HG02938 (cell line): Measurements from ENCODE around the gene ENAH.
"Not testable (repeated sequence)": the region's sequence is repeated elsewhere in the genome, so short reads cannot be mapped to it uniquely, and the experiment has no call there.

Experiments
- ATAC-seq: cut with Tn5 transposase; IDR thresholded peaks from one replicate; pipeline ENCODE4 v1.9.1; 2021; ENCODE audit warnings: mild to moderate bottlenecking, moderate library complexity; ENCODE audit not compliant: unreplicated experiment

The ENAH gene

DNA sequence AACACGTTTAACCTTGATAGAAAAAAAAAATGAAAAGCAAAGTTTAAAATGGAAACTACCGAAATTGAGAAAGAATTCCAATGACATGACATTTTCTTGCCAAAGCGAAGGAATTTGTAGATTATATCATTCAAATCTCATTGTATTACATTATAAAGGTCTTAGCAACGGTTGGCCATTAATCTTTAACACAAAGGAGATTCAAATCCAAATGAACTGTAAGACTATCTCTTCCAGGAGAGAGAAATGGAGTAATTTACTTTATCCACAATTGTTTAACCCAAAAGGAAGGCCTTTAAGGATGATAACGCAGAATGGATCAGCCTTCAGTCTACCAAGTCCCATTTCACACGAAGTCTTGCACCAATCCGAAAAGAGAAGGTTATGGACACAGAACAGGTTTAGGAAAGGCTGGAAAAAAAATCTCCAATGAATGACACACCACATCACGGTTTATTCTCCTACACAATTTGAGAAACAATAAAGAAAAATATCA lies 1.5 kb downstream of the ENAH start:
- no peak for ATAC-seq

- ATAC-seq: no peak
These were observed 2.7 kb downstream of the ENAH start for GRCh38 chr1:225650179-225650578.

DNA sequence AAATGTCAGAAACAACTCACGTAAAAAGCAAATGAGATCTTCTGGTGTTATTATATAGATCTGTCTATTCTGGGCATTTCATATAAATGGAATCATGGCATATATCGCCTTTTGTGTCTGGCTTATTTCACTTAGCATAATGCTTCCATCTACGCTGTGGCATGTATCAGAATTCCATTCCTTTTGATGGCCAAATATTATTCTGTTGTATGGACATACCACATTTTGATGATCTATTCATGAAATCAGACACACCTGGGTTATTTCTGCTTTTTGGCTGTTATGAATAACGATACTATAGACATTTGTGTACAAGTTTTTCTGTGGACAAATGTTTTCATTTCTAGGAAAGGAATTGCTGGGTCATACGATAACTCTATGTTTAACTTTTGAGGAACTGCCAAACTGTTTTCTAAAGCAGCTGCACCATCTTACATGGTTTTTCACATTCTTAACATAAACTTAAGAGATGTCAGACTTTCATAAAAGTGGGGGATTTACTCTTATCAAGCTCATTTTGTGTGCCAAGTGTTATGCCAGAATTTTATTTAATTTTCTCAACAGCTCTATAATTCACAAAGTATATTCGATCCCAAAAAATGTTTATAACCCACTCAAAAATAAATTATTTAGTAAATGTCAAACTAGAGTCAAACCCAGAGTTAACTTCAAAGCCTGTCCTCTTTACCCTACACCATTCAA lies 7.6 kb downstream of the ENAH start:
- no peak for ATAC-seq

DNA sequence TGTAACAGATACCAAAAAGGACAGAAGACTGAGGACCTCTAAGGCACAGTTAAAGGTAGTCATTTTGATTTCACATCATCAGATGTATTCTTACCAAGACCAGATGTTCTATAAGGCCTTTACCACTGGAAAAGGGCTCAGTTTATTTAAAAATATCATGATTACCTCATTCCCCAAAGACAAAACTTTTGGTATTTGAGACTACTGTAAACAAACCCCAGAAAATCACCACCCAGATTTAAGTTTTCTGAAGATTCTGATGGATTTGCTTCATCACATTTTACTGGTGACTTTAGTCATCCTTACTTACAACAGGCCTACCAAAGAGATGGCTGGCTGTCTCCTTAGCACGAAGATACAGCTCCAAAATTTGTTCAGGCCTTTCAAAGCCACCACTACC lies 8.3 kb downstream of the ENAH start:
- no peak for ATAC-seq

- ATAC-seq: no peak
These were observed 10.7 kb downstream of the ENAH start for GRCh38 chr1:225642177-225642576.

- no peak for ATAC-seq
These were observed 14.1 kb downstream of the ENAH start for GRCh38 chr1:225638853-225639252.

DNA sequence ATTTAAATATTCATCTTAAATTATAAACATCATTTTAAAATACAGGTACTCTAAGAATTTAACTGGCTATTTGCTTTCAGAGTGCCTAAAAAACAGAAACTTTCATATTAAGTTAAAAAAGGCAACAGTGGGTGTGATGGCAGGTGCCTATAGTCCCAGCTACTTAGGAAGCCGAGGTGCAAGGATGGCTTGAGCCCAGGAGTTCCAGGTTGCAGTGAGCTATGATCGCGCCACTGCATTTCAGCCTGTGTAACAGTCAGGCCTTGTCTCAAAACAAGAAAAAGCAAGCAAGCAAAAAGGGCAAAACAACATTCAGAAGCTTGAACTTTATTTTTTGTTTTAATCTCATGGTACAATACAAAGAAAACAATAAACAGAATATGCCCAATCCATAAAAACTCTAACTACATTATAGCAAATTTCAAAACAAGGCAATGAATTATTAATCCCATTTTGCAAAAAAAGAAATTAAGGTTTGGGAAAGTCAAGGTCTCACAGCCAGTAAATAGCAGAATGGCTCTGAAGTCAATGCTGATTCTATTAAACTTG lies 15.2 kb downstream of the ENAH start:
- ATAC-seq: no peak

- not testable (repeated sequence) for ATAC-seq
These were observed 15.9 kb downstream of the ENAH start for GRCh38 chr1:225636992-225637391.

- no peak for ATAC-seq
These were observed 17.3 kb downstream of the ENAH start for GRCh38 chr1:225635649-225636048.

DNA sequence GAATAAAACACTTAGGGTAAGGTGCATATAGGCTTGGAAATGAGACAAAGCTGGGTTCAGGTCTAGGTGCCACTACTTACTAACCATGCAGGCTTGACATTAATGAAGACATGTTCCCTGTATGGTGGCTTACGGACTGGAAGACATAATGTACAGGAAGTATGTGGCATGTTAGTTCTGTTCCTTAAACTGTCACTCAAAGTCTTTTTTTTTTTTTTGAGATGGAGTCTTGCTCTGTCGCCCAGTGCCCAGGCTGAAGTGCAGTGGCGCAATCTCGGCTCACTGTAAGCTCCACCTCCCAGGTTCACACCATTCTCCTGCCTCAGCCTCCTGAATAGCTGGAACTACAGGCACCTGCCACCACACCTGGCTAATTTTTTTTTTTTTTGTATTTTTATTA lies 20.1 kb downstream of the ENAH start:
- ATAC-seq: not testable (repeated sequence)

DNA sequence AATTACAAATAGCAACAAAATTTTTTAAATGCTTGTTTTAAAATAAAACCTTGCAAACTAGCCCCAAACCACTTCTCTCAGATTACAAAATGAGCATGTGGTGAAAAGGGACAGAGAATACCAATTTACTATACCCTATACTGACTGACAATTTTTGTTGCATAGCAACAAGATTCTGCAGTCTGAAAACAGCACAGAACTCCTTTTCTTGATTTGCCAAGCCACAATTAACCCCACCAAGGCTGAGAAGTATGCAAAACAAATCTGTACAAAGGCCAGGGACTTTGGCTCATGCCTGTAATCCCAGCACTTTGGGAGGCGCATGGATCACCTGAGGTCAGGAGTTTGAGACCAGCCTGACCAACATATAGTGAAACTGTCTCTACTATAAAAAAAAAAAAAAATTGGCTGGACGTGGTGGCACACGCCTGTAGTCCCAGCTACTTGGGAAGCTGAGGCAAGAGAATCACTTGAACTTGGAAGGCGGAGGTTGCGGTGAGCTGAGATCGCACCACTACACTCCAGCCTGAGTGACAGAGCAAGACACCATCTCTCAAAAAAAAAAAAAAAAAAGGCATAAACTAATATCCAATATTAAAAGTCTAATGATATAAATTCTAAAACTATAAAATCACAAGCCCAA lies 21.8 kb downstream of the ENAH start:
- ATAC-seq: no peak

DNA sequence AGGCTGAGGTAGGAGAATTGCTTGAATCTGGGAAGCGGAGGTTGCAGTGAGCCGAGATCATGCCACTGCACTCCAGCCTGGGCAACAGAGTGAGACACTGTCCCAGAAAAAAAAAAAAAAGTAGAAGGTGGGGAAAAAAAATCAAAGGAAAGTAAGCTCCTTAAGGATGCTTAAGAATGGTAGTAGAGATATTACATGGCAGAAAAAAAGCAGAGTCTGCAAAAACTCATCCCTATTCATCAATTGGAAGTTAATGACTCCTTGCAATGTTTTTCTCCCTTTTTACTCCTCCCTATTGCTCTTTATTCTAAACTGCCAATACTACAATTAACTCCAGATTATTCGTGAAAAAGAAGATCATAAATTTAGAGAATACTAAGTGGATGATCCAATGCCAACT lies 23.4 kb downstream of the ENAH start:
- ATAC-seq: no peak

DNA sequence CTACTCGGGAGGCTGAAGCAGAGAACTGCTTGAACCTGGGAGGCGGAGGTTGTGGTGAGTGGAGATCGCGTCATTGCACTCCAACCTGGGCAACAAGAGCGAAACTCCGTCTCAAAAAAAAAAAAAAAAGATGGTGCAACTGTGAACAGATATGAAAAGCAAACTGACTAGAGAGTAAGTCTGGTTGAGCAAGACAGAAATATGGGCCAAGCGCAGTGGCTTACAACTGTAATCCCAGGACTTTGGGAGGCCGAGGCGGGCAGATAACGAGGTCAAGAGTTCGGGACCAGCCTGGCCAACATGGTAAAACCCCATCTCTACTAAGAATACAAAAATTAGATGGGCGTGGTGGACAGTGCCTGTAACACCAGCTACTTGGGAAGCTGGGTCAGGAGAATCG lies 24.1 kb downstream of the ENAH start:
- not testable (repeated sequence) for ATAC-seq

DNA sequence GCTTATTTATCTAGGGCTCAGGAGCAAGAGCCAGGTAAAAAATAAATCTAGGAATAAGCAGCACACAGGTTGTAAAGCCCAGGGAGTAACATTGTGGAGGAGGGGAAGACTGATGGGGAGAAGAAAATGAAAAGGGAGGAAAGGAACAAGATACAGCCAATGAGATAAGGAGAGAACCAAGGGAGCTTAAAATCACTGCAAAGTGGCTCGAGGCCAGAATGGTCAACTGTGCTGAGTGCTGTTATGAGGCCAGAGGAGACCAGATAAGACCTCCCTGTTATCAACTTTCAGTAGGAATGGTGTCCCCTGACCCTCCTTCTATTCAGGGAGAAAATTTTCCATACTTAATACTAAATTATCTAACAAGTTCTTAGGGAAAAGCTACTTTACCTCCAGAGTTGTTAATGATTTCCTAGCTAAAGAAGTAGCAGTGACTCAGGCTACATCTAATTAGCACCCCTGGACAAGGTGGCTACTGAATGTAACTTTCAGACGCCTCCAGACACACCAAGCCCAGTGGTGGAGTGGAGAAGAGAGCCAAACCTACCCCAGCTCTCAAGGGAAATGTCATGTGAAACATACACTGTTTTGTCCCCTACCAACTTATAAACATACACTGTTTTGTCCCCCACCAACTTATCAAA lies 25.5 kb downstream of the ENAH start:
- no peak for ATAC-seq

DNA sequence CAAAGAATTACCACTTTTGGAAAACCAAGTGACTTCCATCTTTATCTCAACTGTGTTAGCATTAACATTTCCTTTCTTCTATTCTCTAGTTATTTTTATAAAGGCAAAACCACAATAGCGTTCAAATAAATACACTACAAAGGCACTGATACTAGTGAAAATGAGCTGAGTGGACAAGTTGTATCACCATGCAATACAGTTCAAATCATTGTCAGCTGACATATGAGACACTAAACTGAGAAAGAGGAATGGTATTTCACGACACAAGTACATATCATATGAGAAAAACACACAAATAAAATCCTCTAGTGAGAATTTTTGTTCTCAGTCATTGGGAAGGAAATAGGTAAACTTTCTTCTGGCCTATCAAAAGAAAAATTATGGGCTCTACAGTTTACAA lies 26.2 kb downstream of the ENAH start:
- ATAC-seq: no peak

DNA sequence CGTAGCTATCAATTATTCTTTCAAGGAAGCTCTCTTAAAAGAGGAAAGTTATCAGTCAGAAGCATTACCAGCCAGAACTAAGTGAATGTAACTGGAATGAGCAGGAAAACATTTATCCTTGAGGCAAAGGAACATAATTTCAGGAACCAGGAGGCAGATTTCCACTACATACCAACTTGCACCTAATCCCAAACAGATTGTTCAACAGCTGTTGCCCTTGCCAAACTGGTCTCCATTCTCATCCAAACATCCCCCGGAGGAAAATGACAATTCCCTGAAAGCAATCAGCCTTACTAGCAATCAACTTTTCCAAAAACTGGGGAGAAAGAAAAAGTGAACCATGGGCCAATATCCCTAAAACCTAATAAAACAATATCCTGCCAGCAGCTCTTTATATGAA lies 35.0 kb downstream of the ENAH start:
- no peak for ATAC-seq

- no peak for ATAC-seq
These were observed 35.4 kb downstream of the ENAH start for GRCh38 chr1:225617479-225617878.

DNA sequence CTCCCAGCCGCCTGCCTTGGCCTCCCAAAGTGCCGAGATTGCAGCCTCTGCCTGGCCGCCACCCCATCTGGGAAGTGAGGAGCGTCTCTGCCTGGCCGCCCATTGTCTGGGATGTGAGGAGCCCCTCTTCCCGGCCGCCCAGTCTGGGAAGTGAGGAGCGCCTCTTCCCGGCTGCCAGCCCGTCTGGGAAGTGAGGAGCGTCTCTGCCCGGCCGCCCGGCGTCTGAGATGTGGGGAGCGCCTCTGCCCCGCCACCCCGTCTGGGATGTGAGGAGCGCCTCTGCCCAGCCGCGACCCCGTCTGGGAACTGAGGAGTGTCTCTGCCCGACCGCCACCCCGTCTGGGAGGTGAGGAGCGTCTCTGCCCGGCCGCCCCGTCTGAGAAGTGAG lies 37.5 kb downstream of the ENAH start:
- ATAC-seq: not testable (repeated sequence)

GRCh38 chr1:225613006-225613405 lies 39.9 kb downstream of the ENAH start:
- ATAC-seq: no peak

GRCh38 chr1:225612287-225612686 lies 40.6 kb downstream of the ENAH start:
- no peak for ATAC-seq

DNA sequence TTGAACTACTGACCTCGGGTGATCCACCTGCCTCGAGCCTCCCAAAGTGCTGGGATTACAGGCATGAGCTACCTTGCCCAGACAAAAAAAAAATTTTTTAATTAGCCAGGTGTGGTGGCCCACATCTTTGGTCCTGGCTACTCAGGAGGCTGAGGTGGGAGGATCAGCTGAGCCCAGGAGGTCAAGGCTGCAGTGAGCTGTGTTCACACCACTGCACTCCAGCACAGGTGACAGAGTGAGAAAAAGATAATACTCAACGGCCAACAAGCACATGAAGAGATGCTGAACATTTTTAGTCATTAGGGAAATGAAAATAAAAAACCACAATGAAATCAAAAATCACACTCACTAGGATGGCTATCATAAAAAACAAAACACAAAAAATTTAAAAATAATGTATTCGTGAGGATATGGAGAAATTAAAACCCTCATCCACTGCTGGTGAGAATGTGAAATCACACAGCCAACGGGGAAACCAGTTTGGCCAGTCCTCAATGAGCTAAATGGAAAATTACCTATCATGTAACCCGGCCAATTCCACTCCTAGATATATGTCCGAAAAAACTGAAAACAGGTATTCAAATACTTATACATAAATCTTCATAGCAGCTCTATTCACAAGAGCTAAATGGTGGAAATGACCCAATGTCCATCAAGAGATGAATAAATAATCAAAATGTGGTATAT lies 41.2 kb downstream of the ENAH start:
- ATAC-seq: no peak
